SK-N-DZ (cell line): Measurements from ENCODE around the gene KRT35.

Experiments
- DNase-seq: peaks from one replicate; pipeline ENCODE4 v3.0.0-alpha.2; 2015; ENCODE audit warnings: low spot score

The KRT35 gene

GRCh38 chr17:41512546-41513167, 31.7 kb upstream of the KRT35 start:
- no peak for DNase-seq

DNA sequence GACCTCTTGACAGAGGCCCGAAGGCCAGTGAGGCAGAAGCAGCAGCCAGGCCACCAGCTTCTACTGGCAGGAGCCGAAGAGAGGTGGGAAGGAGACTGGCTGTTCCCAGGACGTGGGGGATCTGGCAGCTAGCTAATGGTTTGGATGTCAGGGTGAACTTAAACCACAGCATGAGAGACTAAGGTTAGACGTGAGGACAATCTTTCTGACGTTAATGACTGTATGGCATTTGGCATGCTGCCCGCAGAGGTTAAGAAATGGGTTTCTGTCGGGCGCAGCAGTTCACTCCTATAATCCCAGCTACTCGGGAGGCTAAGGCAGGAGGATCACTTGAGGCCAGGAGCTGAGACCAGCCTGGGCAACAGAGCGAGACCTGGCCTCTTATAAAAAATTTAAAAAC, 30.8 kb upstream of the KRT35 start:
- DNase-seq: no peak

DNA sequence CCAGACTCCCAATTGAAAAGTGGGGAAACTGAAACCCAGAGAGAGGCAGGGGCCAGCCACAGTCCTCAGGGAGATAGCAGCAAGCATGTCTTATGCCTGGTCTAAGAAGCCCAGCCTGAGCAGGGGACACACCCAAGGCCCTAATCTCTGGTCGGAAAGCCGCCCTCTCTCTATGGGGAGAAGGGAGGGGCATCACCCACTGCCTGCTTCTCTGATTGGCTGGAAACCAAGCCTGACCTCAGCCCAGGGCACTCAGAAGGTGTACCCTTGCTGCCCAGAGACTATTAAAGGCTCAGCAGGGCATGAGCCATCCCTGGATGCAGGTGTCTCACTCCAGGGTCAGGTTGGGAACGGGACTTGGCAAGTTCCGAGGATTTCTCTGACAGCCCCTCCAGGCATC, 30.2 kb upstream of the KRT35 start:
- DNase-seq: no peak

DNA sequence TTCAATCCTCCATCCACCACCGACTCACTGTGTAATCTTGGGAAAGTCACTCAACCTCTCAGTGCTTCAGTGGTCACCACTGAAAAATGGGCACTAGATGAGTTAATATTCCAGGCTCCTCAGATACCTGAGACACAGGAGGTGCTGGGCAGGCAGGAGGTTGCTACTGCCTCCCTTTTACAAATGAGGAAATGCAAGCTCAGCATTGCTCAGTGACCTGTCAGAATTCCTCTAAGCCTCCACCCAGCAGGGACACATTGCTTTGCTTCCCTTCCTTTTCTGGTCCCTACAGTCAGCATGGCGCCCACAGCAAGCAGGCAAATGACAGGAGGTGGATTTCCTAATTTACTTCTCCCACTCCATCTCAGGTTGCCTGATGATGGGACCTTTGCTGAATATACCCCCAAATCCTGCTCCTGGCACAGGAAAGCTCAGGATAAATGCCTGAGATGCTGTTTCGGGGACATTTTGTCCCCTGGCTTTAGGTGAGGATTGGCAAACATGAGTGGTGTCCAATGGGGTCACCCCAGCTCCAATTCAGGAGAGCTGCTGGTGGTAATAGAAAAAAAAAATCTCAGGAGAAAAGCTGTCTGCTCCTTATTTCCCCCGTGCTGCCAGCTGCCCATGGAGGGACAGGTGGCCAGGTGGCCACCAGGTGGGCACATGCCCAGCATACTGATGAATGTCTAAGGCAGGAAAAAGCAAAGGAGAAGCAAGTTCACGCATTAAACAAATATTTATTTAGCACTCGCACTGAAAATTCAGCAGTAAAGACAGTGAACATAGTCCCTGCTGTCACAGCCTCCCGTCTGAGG, 29.5 kb upstream of the KRT35 start:
- no peak for DNase-seq

DNA sequence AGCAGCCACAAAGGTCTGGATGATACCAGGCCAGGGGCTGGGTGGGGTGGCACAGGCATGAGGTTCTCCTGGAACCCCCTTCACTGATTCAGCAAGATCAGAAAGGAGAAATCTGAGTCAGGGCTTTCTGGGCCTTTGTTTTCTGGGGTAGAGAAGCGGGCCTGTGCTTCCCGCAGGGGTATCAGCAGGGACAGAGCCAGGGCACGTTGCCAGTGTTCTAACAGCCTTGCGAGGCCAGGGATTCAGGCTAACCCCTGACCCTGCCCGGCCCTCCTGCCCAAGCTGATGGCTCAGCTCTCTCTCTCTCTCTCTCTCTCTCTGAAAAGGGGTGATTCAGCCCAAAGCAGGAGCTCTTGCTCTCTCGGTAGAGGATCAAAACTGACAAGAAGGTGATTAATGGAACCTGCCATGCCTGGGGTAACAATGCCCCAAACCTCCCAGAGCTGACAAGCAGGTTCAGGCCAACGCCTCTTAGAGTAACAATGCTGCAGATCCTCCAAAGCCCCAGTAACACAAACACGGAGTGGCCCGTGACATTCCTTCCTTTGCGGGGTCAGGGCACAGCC, 26.4 kb upstream of the KRT35 start:
- DNase-seq: no peak

DNA sequence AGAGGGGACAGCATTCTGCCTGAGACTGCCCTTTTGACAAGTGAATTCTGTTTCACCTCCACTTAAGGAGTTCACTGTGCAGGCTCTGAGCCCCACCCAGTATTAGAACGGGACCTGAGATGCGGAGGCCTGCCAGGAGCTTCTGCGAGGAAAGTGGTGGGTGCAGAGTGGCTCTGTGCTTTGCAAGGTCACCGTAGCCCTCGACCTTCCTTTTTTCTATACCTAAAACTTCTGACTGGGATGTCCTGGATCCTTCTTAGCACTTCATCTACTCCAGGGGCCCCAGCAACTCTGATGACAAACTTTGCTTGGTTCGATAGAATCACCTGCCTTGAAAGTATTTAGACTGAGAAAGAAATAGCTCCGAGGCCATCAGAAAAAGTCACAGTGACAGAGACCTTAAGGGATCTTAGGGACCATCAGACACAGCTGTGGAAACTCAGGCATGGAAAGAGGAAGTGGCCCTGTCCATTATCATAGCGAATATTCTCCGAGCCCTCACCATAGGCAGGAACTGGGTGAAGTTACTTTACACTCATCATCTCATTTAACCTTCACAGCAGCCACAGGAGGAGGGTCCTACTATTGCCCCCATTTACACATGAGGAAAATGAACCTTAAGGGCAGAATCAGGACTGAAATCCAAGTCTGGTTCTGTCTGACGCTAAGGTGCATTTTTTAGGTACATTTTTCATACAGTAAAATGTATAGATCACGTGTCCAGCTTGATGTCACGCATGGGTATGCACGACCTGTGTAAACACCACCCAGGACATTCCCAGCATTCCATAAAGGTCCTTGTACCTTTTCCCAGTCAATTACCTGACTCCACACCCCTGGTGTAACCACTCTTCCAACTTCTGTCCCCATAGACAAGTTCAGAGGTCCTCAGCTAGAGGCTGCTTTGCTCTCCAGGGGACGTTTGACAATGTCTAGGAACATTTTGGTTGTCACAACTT, 25.1 kb upstream of the KRT35 start:
- DNase-seq: no peak

DNA sequence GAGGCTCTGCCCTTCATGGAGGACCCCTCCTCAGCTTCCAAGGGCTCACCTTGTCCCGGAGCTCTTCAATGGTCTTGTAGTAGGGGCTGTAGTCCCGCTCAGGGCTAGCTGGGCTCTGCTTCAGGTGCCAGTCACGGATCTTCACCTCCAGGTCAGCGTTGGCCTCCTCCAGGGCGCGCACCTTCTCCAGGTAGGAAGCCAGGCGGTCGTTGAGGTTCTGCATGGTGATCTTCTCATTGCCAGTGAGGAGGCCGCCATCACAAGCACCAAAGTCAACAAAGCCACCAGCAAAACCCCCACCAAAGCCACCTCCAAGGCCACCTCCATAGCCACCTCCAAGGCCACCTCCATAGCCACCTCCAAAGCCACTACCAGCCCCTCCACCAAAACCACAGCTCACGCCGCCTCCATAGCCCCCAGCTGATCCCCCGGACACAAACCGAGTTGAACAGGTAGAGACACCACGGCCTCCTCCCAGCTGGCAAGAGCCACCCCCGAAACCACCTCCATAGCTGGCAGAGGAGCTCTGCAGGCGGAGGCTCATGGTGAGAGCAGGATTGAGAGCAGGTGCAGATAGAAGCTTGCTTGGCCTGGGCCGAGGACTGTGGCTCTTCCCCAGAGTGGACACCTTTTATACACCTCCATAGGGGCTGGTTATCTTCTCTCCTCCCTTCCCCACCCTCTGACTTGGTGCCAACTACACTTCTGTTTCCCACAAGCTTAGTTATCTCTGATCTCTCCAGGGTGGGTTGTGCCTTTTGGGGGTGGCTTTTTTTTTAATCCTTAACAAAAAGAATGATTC, 24.3 kb upstream of the KRT35 start, which contains the start of gene KRT13:
TSS of gene KRT13 (minus strand) at position 606 of the 802 bp plus-strand sequence. CDS start at position 544, 62 bp downstream.
- no peak for DNase-seq

GRCh38 chr17:41504246-41504977, 23.5 kb upstream of the KRT35 start:
- no peak for DNase-seq

- DNase-seq: no peak
Observed at GRCh38 chr17:41503202-41503601, 22.3 kb upstream of the KRT35 start.

- no peak for DNase-seq
Observed at GRCh38 chr17:41500131-41500911, 19.4 kb upstream of the KRT35 start.

- DNase-seq: no peak
Observed at GRCh38 chr17:41499714-41500113, 18.8 kb upstream of the KRT35 start.

DNA sequence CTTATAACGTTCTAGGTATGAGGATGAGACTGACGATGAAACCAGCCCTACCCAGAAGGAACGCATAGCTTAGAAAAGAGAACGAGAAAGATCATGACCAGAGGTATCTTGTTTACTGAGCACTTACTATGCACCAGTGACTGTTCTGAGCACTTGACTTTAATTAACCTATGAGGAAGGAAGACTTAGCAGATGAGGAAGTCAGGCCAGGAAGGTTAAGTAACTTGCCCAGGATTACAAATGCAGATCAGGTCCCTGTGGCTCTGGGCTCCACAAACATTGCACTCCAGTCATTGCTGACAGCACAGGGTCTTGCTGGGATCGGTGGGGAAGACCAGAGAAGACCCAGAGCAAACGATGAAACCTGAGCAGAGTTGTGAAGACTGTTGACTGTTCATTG, 17.3 kb upstream of the KRT35 start:
- DNase-seq: no peak

DNA sequence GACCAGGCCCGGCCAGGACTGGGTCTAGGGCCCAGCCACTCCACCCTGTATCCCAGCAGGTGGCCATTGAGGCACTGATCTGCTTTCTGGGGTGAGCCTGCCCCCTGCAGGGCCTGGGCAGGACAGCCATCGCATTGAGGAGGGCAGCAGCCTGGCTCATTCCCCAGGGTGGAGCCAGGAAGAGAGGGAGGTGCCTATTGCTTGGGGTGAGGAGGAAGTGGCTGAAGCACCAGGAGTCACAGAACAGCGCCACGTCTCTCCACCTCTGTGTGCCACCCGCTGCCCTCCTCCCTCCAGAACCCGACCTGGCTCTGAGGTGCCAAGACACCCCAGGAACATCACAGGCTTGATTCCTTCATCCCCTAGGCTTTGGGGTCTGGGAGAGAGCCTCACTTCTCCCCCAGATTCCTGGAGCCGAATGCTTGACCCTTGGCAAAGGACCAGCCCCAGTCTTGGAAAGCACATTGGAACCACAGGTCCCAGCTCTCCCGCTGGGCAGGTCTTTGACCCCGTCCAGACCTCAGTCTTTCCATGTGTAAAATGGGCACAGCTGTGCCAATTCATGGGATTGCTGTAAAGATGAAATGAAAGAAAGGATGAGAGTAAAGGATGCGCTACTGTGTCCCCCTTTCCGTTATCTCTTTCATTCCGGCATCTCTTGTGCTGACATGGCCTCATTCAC, 16.0 kb upstream of the KRT35 start:
- peak; percentile 33 for DNase-seq

GRCh38 chr17:41494524-41494923, 13.6 kb upstream of the KRT35 start:
- DNase-seq: no peak

DNA sequence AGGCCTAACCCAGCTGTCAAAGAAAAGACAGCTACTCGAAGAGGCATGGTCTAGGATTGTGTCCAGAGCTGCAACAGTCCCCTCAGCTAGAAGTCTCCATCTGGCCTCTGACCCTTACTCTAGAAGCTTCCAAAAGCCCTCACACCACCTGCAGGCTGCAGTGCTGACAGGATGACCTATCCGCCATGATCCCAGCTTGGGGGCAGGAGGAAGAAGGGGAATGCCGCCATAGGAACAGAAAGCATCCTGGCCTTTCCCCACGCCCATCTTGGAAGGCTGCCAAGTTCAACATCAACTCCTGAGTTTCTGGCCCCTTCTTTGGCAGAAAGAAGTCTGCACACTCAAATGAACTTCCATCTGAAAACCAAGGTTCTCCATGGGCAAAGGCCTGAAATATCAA, 11.8 kb upstream of the KRT35 start:
- no peak for DNase-seq

GRCh38 chr17:41492351-41492750, 11.4 kb upstream of the KRT35 start:
- DNase-seq: no peak

DNA sequence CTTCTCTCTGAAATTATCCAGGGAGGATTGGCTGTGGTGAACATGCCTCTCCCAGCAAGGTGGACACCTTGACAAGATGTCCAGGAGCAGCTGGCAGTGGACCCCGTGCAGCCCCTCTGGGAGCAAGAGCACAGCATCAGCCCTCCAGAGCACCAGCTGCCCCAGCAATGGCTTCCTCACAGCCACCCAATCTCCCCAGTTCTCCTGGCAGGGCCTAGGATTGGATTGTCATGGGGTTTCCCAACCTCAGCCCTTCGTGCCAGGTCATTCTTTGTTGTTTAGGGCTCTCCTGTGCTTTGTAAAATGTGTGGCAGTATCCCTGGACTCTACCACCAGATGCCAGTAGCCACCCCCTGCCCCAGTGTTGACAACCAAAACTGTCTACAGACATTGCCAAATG, 10.5 kb upstream of the KRT35 start:
- no peak for DNase-seq
